ENCODE measurements around the gene RAB5IF. TPM values are rescaled to one million over a fixed set of nuclear protein-coding genes. Genes with fewer than 3 reads are reported as not detected.
"Not testable (repeated sequence)": the region's sequence is repeated elsewhere in the genome, so short reads cannot be mapped to it uniquely, and the experiment has no call there.

The RAB5IF gene
- total RNA-seq, 5 donors from 2014 or later (not counting 1 experiment from before 2014, with no cell fraction given), result 53.6 to 72.2 (median 59.9) TPM

- no peak for ATAC-seq (replicated peaks in 1 of 4)
- Mint-ChIP-seq H3K27ac (peak overlapping the region; percentile 86 to 90), H3K4me3 (no peak overlapping the region), H3K9me3 (no peaks in the 10 kb centered on the region), H3K27me3 (no peaks in the 10 kb centered on the region), H3K4me1 (peaks cover 35 to 42% (median 36%) of the 10 kb centered on the region in 3 donors), H3K36me3 (peaks cover 44% of the 10 kb centered on the region)
- H3K27ac ChIP-seq (ENCODE audit: low read length), result no peak overlapping the region
- peaks cover 20 to 72% of the 10 kb centered on the region in 2 donors for H3K36me3 ChIP-seq (ENCODE audit: control insufficient read depth in 2 of 2, extremely low read depth in 1 of 2, insufficient read depth in 1 of 2, low read length in 1 of 2)
- WGBS (ENCODE audit: insufficient coverage), result 98% methylated on average over 11 of the region's 11 CpGs
- no peaks in the 10 kb centered on the region for H3K27me3 ChIP-seq (replicated peaks in 1 of 2; ENCODE audit: control insufficient read depth in 2 of 2, extremely low read depth in 1 of 2, insufficient read depth in 2 of 2, low read length in 1 of 2)
- H3K4me3 ChIP-seq (ENCODE audit: control insufficient read depth in 1 of 2, extremely low read depth in 1 of 2, low read length in 1 of 2), result no peak overlapping the region
- DNase-seq, result no peak
- POLR2A ChIA-PET, result no interaction called here
- CTCF ChIA-PET, result no interaction called here
- H3K9me3 ChIP-seq, result no peaks in the 10 kb centered on the region
- peaks cover 5 to 38% of the 10 kb centered on the region in 2 experiments for H3K4me1 ChIP-seq (ENCODE audit: control insufficient read depth in 1 of 2, extremely low read depth in 1 of 2, insufficient read depth in 2 of 2, low read length in 2 of 2)
These were observed 28.8 kb downstream of the RAB5IF start for GRCh38 chr20:36634342-36634741.

- POLR2A ChIA-PET; H3K4me3 Mint-ChIP-seq; ATAC-seq (replicated peaks in 1 of 4); DNase-seq; H3K9me3 ChIP-seq; H3K27ac ChIP-seq (ENCODE audit: low read length); H3K27me3 ChIP-seq (replicated peaks in 1 of 2; ENCODE audit: control insufficient read depth in 2 of 2, extremely low read depth in 1 of 2, insufficient read depth in 2 of 2, low read length in 1 of 2); H3K4me3 ChIP-seq (ENCODE audit: control insufficient read depth in 1 of 2, extremely low read depth in 1 of 2, low read length in 1 of 2); H3K27me3 Mint-ChIP-seq; H3K9me3 Mint-ChIP-seq: not testable (repeated sequence)
- peaks cover 30 to 36% (median 35%) of the 10 kb centered on the region in 3 donors for H3K4me1 Mint-ChIP-seq
- H3K36me3 Mint-ChIP-seq, result peaks cover 25% of the 10 kb centered on the region
- Histone ChIP-seq H3K4me1 (ENCODE audit: control insufficient read depth in 1 of 2, extremely low read depth in 1 of 2, insufficient read depth in 2 of 2, low read length in 2 of 2) (peaks cover 14 to 50% of the 10 kb centered on the region in 2 experiments), H3K36me3 (ENCODE audit: control insufficient read depth in 2 of 2, extremely low read depth in 1 of 2, insufficient read depth in 1 of 2, low read length in 1 of 2) (peaks cover 36 to 67% of the 10 kb centered on the region in 2 donors)
- H3K27ac Mint-ChIP-seq, result peak overlapping the region; percentile 22 to 27
- WGBS (ENCODE audit: insufficient coverage), result 100% methylated on average over 6 of the region's 12 CpGs
- CTCF ChIA-PET, result interaction anchor here (0.6 kb wide), 2 partner anchors 34 to 51 kb away, joined by 3 to 9 read pairs; no protein-coding TSS in a partner anchor
These were observed 33.4 kb downstream of the RAB5IF start for GRCh38 chr20:36638876-36639400.

- Histone ChIP-seq H3K36me3 (ENCODE audit: control insufficient read depth in 2 of 2, extremely low read depth in 1 of 2, insufficient read depth in 1 of 2, low read length in 1 of 2) (peaks cover 26 to 48% of the 10 kb centered on the region in 2 donors), H3K9me3 (no peaks in the 10 kb centered on the region), H3K4me3 (ENCODE audit: control insufficient read depth in 1 of 2, extremely low read depth in 1 of 2, low read length in 1 of 2) (no peak overlapping the region), H3K27ac (ENCODE audit: low read length) (peak overlapping the region; percentile 23), H3K27me3 (replicated peaks in 1 of 2; ENCODE audit: control insufficient read depth in 2 of 2, extremely low read depth in 1 of 2, insufficient read depth in 2 of 2, low read length in 1 of 2) (no peaks in the 10 kb centered on the region), H3K4me1 (ENCODE audit: control insufficient read depth in 1 of 2, extremely low read depth in 1 of 2, insufficient read depth in 2 of 2, low read length in 2 of 2) (peaks cover 24 to 60% of the 10 kb centered on the region in 2 experiments)
- Mint-ChIP-seq H3K4me3 (peak overlapping the region in 1 of 3 donors; percentile 96), H3K4me1 (peaks cover 47 to 55% (median 54%) of the 10 kb centered on the region in 3 donors), H3K27ac (peak overlapping the region; percentile 89 to 90), H3K36me3 (peaks cover 15% of the 10 kb centered on the region), H3K9me3 (no peaks in the 10 kb centered on the region), H3K27me3 (no peaks in the 10 kb centered on the region)
- DNase-seq (no peak), ATAC-seq (replicated peaks in 1 of 4) (no peak)
- POLR2A ChIA-PET, result interaction anchor here in 1 of 2 donors (0.6 kb wide), 1 partner anchor 1192 kb away, joined by 3 read pairs; no protein-coding TSS in a partner anchor
- WGBS (ENCODE audit: insufficient coverage), result 100% methylated on average over 1 of the region's 3 CpGs
- CTCF ChIA-PET, result no interaction called here
These were observed 35.9 kb downstream of the RAB5IF start for GRCh38 chr20:36641506-36641843.

- no peaks in the 10 kb centered on the region for H3K27me3 Mint-ChIP-seq
- H3K36me3 Mint-ChIP-seq, result peaks cover 12% of the 10 kb centered on the region
- H3K4me1 Mint-ChIP-seq, result peaks cover 52 to 60% (median 58%) of the 10 kb centered on the region in 3 donors
- no peak overlapping the region for H3K27ac ChIP-seq (ENCODE audit: low read length)
- WGBS (ENCODE audit: insufficient coverage), result no CpG with 5 or more reads among the region's 6 CpGs
- ATAC-seq (replicated peaks in 1 of 4), result no peak
- peaks cover 25 to 63% of the 10 kb centered on the region in 2 experiments for H3K4me1 ChIP-seq (ENCODE audit: control insufficient read depth in 1 of 2, extremely low read depth in 1 of 2, insufficient read depth in 2 of 2, low read length in 2 of 2)
- H3K27ac Mint-ChIP-seq, result peak overlapping the region; percentile 98 to 100
- H3K4me3 ChIP-seq (ENCODE audit: control insufficient read depth in 1 of 2, extremely low read depth in 1 of 2, low read length in 1 of 2), result no peak overlapping the region
- POLR2A ChIA-PET, result no interaction called here
- CTCF ChIA-PET, result no interaction called here
- no peaks in the 10 kb centered on the region for H3K9me3 ChIP-seq
- no peaks in the 10 kb centered on the region for H3K9me3 Mint-ChIP-seq
- peak in 1 of 35 experiments; percentile 21 for DNase-seq
- peak overlapping the region; percentile 21 to 96 (median 53) for H3K4me3 Mint-ChIP-seq
- peaks cover 26 to 43% of the 10 kb centered on the region in 2 donors for H3K36me3 ChIP-seq (ENCODE audit: control insufficient read depth in 2 of 2, extremely low read depth in 1 of 2, insufficient read depth in 1 of 2, low read length in 1 of 2)
- no peaks in the 10 kb centered on the region for H3K27me3 ChIP-seq (replicated peaks in 1 of 2; ENCODE audit: control insufficient read depth in 2 of 2, extremely low read depth in 1 of 2, insufficient read depth in 2 of 2, low read length in 1 of 2)
These were observed 36.6 kb downstream of the RAB5IF start for GRCh38 chr20:36642136-36642535.

- H3K9me3 Mint-ChIP-seq, result no peaks in the 10 kb centered on the region
- DNase-seq (peak; percentile 22 to 78 (median 61)), ATAC-seq (replicated peaks in 1 of 4) (peak; percentile 75 to 85 (median 81))
- H3K36me3 Mint-ChIP-seq, result peaks cover 12% of the 10 kb centered on the region
- 40% methylated on average over 1 of the region's 5 CpGs for WGBS (ENCODE audit: insufficient coverage)
- peak overlapping the region; percentile 61 to 64 for H3K4me3 ChIP-seq (ENCODE audit: control insufficient read depth in 1 of 2, extremely low read depth in 1 of 2, low read length in 1 of 2)
- H3K27ac Mint-ChIP-seq, result peak overlapping the region; percentile 98 to 100
- H3K4me1 Mint-ChIP-seq, result peaks cover 55 to 63% (median 62%) of the 10 kb centered on the region in 3 donors
- H3K4me3 Mint-ChIP-seq, result peak overlapping the region; percentile 93 to 96 (median 95)
- no peaks in the 10 kb centered on the region for H3K27me3 ChIP-seq (replicated peaks in 1 of 2; ENCODE audit: control insufficient read depth in 2 of 2, extremely low read depth in 1 of 2, insufficient read depth in 2 of 2, low read length in 1 of 2)
- ChIA-PET CTCF (interaction anchor here (0.6 to 2.9 kb wide), 6 partner anchors 31 to 690 kb away, joined by 3 to 10 read pairs (median 4); partner anchors contain the start of genes SCAND1 (in 1 of the 2) and TGIF2 (in 1 of the 2)), POLR2A (interaction anchor here in 1 of 2 donors (0.6 kb wide), 2 partner anchors 204 to 1152 kb away, joined by 3 to 6 read pairs; no protein-coding TSS in a partner anchor)
- no peaks in the 10 kb centered on the region for H3K27me3 Mint-ChIP-seq
- peaks cover 22 to 32% of the 10 kb centered on the region in 2 donors for H3K36me3 ChIP-seq (ENCODE audit: control insufficient read depth in 2 of 2, extremely low read depth in 1 of 2, insufficient read depth in 1 of 2, low read length in 1 of 2)
- peaks cover 25 to 66% of the 10 kb centered on the region in 2 experiments for H3K4me1 ChIP-seq (ENCODE audit: control insufficient read depth in 1 of 2, extremely low read depth in 1 of 2, insufficient read depth in 2 of 2, low read length in 2 of 2)
- no peaks in the 10 kb centered on the region for H3K9me3 ChIP-seq
- peak overlapping the region; percentile 77 for H3K27ac ChIP-seq (ENCODE audit: low read length)
These were observed 38.6 kb downstream of the RAB5IF start for GRCh38 chr20:36644032-36644705.

- Mint-ChIP-seq H3K27me3 (no peaks in the 10 kb centered on the region), H3K27ac (peak overlapping the region; percentile 98 to 100), H3K4me1 (peaks cover 55 to 63% (median 62%) of the 10 kb centered on the region in 3 donors), H3K9me3 (no peaks in the 10 kb centered on the region), H3K36me3 (peaks cover 12% of the 10 kb centered on the region), H3K4me3 (peak overlapping the region; percentile 93 to 96 (median 95))
- CTCF ChIA-PET, result interaction anchor here (0.6 to 2.9 kb wide), 7 partner anchors 15 to 1596 kb away, joined by 3 to 10 read pairs (median 5); partner anchors contain the start of genes RAB5IF (in 1 of the 2) and TGIF2 (in 1 of the 2)
- Histone ChIP-seq H3K9me3 (no peaks in the 10 kb centered on the region), H3K27ac (ENCODE audit: low read length) (peak overlapping the region; percentile 77), H3K27me3 (replicated peaks in 1 of 2; ENCODE audit: control insufficient read depth in 2 of 2, extremely low read depth in 1 of 2, insufficient read depth in 2 of 2, low read length in 1 of 2) (no peaks in the 10 kb centered on the region), H3K4me3 (ENCODE audit: control insufficient read depth in 1 of 2, extremely low read depth in 1 of 2, low read length in 1 of 2) (peak overlapping the region; percentile 61 to 64), H3K36me3 (ENCODE audit: control insufficient read depth in 2 of 2, extremely low read depth in 1 of 2, insufficient read depth in 1 of 2, low read length in 1 of 2) (peaks cover 17 to 27% of the 10 kb centered on the region in 2 donors), H3K4me1 (ENCODE audit: control insufficient read depth in 1 of 2, extremely low read depth in 1 of 2, insufficient read depth in 2 of 2, low read length in 2 of 2) (peaks cover 25 to 64% of the 10 kb centered on the region in 2 experiments)
- POLR2A ChIA-PET, result interaction anchor here in 1 of 2 donors (0.6 kb wide), 2 partner anchors 203 to 1153 kb away, joined by 3 to 6 read pairs; no protein-coding TSS in a partner anchor
- ATAC-seq (replicated peaks in 1 of 4) (peak; percentile 1 to 15 (median 4)), DNase-seq (peak in 1 of 35 experiments; percentile 55)
- WGBS (ENCODE audit: insufficient coverage), result no CpG with 5 or more reads among the region's 7 CpGs
These were observed 39.1 kb downstream of the RAB5IF start for GRCh38 chr20:36644706-36645095.

Measured in T-cell (primary cell).